NK-92 (cell line): ENCODE measurements around the gene TP53BP2.

Source experiments
- DNase-seq: peaks from one replicate; lab custom pipeline; 2025; ENCODE audit not compliant: unreplicated experiment; lab: John Stamatoyannopoulos, UW

The TP53BP2 gene

GRCh38 chr1:223765719-223766340 is 79.9 kb downstream of the TP53BP2 start:
- DNase-seq = no peak

DNA sequence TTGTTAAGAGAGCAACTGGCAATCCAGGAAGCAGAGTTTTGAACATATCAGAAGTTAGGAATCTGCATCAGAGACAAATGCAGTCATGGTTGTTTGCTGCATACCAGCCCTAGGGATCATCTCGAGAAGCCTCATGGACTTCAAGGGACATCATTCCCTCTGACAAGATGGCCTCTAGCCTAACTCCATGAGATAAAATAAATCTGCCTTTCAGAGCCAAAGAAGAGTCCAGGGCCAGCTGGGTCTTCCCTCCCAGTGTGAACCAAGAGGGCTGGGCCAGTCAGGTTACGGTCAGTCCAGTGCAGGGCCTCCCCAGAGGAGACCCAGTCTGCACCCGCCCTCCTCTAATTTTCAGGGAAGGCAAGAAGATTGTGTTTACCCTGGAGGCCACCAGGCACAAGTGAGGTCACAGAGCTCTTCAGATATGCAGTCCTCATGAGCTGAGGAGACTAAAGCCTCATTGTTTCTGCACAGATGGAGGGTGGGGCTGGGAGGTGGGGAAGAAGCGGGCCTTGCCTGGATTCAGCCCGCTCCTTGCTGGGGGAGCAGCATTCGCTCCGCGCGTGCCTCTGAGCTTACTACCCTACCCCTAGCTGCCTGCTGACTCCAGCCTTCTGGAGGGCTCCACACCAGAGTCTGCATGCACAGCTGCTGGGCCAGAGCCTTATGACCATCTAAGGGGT is 80.6 kb downstream of the TP53BP2 start:
- DNase-seq = no peak

- DNase-seq = no peak
Observed at GRCh38 chr1:223763881-223764280, 81.9 kb downstream of the TP53BP2 start.

- no peak for DNase-seq
Observed at GRCh38 chr1:223763251-223763650, 82.5 kb downstream of the TP53BP2 start.

DNA sequence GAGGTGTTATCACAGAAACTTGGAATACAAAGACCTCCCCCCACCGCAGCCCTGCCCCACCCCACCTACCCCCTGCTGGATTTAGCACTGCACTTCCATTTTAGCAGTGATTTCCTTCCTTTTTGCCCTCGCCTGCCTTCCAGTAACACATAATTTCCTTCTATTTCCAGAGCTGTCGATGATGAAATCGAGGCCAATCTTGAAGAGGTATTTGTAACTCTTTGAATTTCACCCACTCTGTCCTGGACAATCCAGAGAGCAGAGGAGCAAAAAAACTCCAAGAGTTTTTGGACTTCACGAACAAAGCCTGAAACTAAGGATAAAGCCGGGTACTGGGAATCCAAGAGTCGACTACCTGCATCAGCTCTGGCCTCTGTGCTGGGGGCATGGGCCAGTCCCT is 84.3 kb downstream of the TP53BP2 start:
- no peak for DNase-seq

- no peak for DNase-seq
Observed at GRCh38 chr1:223760833-223761232, 84.9 kb downstream of the TP53BP2 start.

GRCh38 chr1:223759273-223759672 is 86.5 kb downstream of the TP53BP2 start:
- no peak for DNase-seq

- DNase-seq = no peak
Observed at GRCh38 chr1:223758734-223759133, 87.0 kb downstream of the TP53BP2 start.

- no peak for DNase-seq
Observed at GRCh38 chr1:223756806-223757700, 88.7 kb downstream of the TP53BP2 start.

DNA sequence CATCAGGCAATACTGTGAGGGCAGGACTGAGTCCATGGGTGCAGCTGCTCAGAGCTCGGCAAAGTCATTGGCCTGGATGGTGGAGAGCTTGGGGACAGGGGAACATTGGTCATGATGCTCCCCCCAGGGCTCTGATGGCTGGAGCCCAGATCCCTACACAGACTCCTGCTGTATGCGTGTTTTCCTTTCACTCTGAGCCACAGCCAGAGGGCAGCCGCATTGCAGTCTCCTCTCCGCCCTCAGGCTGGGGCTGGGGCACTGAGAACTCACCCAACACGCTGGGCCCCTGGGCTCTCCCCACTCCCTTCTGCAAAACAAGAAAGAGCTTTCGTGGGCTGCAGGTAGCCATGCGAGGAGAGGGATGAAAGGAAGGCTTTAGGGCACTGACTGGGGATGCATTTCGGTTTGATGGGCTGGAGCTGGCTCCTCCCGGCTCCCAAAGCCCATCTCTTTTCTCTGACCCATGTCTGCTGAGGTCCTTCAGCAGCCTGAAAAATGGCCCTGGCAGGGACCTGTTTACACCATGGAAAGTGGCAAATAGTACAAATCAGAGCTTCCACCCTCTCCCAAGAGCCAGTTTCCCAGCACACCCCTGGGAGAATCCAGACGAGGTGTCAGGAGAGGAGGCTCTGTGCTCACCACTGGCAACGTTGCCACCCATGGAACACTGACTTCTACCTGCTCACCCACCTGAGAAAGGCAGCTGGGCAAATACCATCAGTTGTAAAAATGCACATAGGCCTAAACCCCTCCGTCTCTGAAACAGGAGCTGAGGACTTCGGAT is 89.6 kb downstream of the TP53BP2 start:
- no peak for DNase-seq

DNA sequence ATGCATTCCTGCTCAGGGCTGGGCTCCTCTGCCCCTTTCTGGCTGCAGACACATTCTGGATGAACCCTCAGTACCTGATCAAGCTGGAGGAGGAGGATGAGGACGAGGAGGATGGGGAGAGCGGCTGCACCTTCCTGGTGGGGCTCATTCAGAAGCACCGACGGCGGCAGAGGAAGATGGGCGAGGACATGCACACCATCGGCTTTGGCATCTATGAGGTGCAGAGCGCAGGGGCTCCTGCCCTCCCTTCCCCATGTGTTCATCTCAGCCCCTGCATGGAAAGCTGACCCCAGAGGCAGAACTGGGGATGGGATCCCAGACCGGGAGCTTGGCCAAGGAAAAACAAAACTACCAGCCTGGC is 90.3 kb downstream of the TP53BP2 start:
- no peak for DNase-seq

DNA sequence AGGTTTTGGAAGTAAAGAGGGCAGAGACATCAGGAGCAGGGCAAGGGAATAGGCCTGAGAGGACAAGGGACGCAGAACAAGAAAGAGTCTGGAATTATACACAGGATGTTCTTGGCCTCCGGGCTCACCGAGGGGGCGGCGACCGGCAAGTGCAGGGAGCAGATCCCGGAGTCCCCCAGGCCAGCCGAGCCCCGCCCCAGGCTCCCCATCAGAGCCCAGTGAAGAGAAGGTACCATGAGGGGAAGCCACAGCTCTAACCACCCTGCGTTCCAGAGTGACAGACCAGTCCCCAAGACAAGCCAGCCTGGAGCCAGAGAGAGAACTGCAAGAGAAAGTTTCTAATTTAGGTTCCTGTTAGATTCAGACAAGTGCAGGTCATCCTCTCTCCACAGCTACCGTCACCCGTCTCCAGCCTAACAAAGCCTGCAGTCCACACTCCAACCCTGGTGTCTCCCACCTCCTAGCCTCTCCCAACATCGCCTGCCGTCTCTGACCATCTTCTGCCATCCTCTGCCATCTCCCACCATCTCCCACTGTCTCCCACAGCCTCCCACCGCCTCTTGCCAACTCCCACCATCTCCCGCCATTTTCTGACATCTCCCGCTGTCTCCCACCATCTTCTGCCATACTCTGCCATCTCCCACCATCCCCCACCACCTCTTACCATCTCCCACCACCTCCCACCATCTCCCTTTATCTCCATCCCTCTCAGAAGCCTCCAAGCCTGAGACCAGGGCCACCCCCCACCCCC is 90.9 kb downstream of the TP53BP2 start:
- no peak for DNase-seq

DNA sequence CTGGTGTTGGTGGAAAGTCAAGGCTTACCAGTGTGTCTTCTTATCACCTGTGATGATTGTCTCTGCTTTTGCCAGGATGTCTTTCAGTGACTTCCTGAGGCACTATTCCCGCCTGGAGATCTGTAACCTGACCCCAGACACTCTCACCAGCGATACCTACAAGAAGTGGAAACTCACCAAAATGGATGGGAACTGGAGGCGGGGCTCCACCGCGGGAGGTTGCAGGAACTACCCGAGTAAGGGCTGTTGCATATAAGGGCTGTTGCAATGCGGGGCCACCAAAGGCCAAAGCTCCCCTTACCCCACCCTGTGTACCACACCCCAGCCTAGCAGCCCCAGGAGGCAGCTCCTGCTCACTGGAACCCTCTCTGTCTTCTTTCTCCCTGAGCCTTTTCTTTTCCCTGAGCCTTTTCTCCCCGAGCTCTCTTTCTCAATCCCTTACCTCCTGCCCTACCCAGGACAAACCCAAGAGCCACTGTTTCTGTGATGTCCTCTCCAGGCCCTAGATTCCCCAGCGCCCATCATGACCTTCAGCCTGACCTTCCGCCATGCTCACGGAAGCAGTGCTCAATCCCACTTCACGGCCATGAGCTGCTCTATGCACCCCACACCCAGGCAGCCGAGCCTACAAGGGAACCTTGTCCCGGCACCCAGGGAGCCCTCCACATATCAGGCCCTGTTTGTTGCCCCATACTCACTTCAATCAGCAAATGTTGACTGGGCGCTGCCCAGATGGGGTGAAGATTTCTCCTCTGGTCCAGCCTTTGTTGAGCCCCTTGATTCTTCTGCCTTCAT is 92.8 kb downstream of the TP53BP2 start:
- no peak for DNase-seq

DNA sequence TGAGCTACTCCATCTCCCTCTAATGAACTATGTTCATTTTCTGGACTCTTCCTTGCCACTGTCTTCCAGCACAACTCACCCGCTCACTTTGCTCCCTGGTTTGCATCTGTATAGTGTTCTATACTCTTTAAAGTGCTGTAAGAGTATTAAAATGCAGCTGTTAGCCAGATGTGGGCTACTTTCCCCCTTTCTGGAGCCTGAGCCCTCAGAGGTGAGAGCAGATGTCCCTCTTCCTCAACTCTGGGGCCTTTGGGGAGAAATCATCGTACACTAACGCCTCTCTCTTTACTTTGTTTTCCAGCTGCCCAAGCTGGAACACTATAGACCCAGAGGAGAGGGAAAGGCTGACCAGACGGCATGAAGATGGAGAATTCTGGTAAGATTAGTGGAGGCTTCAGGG is 94.1 kb downstream of the TP53BP2 start:
- DNase-seq = no peak

DNA sequence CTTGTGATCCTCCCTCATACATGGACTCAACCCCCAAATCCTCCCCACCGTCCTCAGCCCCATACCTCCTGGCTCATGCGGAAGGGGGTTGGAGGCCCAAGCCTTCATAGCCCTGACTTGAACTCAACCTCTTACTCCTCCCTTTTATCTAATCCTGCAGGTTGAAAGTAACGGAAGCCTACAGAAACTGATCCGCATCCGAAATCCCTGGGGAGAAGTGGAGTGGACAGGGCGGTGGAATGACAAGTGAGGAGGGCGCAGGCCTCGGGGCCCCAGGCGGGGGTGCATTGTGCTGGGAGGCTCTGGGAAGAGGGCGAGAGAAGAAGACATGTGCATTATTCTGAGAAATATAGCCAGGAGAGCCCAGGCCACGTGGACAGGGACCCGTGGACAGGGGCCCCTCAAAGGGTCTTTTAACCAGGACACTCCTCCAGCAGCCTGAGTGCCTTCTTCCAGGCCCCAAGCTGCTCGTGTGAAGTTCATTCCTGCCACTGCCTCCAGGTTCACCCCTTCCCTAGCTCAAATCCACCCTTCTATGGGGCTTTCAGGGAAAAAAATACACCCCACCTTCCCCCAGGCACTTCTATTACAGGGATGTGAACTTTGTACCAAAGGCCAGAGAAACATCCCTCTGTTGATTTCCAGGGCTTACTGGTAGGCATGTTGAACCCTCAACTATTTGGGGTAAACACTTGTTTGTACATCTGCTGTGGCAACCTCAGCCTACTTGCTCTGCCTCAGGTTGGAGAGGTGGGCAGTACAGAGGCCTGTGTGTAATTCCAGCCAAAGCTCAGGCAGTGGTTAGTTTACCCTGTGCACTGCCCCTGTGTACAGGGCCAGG is 94.8 kb downstream of the TP53BP2 start:
- DNase-seq = no peak

DNA sequence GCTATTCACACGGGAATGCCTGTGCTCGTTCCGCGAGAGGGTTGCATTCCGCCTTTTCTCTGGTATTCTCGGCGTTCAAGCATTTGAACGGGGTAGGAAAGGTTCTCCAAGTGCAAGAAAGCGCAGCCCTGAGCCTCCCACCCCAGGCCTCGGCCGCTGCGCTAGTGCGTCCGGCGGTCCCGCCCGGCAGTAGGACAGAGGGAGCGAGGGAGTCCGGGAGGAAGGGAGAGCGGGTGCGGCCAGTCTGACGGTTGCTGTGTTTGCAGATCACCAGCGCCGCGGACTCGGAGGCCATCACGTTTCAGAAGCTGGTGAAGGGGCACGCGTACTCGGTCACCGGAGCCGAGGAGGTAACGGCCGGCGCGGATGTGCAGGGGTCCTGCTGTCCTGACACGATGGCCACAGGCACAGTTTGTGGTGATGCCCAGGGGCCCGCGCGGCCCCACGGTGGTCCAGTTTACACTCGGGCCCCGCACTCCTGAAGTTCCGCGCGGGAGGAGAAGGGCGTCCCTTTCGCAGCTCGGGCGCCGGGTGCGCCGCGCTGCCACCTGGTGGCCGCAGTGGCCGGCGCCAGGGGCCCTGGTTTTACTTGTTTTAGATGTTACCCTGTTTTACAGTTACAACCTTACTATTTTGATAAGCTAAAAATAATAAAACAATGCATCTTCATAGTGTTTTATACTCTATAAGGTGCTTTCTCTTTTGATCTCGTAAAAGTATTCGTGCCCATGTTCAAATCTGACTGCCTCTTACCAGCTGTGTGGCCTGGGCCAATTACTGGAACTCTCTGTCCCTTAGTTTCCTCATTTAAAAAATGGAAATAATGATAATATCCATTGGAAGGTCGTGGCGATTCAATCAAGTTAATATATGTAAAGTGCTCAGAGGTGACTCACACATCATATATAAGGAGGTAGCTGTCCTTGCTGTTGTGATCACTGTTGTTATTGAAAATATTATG is 96.7 kb downstream of the TP53BP2 start:
- DNase-seq = no peak

DNA sequence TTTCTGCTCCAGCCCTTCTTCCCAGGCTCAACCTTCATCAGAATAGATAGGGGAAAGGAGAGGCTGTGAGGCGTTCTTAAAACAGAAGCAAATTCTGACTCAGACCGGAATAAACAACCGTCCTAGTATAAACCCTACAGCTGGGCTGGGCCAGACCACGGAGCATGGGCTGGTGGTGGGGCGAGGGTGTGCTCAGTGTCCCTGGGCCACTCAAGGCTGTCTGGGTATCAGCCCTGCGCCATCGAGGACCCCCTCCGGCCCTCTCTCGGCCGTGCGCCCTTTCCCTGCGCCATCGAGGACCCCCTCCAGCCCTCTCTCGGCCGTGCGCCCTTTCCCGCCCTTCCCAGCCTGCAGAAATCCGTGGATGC is 97.4 kb downstream of the TP53BP2 start:
- no peak for DNase-seq

DNA sequence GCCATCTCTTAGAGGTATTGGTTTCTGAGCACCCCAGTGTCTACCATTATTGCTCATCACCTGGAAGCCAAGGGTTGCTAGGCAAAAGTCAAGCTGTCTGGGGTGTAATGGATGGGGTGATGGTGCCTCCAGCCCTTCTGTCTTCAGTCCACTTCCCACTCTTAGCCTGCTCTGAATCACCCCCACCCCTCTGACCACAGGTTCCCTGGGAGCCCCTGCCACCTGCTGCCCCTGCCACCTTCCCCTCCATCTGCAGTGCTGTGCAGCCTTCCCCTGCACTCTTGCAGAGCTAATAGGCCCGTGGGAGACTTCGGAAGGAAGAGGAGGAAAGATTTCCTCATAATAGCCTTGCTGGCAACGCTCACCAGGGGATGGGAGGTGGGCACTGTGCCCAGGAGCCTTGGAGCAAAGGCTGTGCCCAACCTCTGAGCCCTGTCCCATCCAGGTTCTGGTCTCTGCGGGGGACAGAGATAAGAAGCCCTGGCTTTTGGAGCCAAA is 97.9 kb downstream of the TP53BP2 start:
- no peak for DNase-seq
